NCI-H2081 treated with DMSO at 0.1 percent for 48 hours (cell line): Measurements from ENCODE around the gene CLBA1.

Source experiments
- DNase-seq: peaks from one replicate; lab custom pipeline; 2025; lab: John Stamatoyannopoulos, UW

Gene CLBA1

DNA sequence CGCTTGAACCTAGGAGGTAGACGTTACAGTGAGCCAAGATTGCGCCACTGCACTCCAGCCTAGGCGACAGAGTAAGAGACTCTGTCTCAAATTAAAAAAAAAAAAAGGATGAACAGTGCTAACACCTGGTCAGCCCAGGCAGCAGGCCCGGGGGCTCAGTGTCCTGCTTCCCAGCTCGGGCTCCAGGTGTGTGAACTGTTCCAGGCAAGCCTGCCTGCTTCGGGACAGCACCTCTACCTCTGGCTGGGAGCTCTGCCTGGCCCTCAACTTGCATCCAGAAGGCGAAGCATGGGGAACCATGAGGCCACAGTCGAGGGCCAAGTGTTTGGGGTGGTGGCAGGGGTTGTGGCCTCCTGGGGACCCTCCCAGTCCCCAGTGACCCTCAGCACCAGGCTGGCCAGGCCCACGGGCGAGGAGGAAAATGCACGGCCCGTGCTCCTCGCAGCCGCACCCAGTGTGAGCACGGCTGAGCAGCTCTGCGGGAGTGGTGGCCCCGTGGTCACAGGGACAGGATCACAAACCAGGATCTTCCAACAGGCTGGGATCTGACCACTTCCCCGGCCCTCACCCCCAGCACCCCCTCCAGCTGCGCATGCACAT is 19.8 kb downstream of the CLBA1 start:
- DNase-seq = no peak

DNA sequence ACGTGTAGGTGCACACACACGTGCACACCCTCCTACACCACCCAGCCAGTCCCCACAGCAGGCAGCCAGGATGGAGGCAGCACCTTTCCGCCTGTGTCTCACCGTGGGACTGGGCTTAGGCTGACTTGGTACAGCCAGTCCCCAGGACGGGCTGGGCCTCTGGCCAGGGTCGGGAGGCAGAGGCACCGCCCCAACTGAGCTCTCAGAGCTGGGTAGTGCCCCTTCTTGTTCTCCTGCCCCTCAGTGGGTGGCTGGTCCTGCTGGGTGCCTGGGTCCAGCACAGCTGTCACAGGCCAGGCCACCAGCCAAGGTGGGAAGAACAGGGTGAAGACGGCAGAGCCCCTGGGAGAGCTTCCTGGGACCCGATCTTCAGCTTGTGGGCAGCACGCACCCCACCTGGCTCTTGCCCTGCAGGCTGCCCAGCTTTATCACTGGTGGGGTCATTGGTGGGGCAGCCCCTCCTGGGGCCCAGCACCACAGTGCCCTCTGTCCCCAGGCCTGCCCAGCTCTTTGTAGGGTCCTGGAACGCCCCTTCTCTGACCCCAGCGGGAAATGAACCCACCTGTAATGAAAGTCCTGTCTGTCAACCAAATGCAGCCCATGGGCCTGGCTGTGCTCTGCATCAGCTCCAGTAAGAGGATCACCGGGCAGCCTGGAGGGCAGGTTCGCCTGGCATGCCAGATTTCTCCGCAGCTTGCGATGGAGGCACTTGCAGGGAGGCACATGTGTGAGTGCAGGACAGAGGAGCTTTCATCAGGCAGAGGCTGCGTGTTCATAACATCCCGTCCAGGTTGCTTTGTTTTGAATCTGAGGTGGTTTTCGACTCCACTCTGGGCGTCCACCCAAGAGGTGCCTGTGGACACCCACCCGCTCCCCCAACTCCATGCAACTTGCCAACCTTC is 20.6 kb downstream of the CLBA1 start:
- DNase-seq = no peak

DNA sequence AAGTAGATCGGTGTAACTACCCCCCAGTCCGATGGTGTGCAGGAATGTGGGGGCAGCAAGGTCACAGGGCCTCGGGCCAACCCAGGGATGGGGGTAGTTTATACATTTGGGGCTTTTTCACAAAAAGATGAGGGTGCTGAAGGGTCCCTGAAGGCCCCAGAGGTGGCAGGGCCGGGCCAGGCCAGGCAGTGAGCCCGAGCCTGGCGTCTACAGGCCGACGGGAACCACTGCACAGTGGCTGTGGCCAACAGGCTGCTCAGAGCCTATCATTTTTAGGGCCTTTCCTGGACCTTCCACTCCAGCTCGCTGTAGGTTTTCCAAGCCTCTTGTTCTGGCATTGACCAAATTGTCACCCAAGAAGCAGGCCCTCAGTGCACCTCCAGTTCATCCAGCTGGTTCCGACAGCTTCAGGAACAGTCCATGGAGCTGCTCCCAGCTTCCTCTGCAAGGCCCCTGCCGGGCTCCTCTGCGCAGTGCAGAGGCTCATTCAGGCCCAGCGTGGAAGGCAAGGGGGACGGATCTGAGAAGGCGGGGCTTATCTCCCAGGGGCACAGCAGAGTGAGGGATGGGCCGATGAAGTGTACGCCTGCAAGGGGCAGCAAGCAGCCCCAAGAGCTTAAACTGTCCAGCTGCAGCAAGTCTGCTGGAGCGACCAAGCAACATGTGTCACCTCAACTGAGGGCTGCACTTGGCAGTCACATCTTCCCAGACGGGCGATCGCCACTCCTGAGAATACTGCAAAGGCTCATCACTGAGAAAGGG is 21.4 kb downstream of the CLBA1 start:
- DNase-seq = no peak

DNA sequence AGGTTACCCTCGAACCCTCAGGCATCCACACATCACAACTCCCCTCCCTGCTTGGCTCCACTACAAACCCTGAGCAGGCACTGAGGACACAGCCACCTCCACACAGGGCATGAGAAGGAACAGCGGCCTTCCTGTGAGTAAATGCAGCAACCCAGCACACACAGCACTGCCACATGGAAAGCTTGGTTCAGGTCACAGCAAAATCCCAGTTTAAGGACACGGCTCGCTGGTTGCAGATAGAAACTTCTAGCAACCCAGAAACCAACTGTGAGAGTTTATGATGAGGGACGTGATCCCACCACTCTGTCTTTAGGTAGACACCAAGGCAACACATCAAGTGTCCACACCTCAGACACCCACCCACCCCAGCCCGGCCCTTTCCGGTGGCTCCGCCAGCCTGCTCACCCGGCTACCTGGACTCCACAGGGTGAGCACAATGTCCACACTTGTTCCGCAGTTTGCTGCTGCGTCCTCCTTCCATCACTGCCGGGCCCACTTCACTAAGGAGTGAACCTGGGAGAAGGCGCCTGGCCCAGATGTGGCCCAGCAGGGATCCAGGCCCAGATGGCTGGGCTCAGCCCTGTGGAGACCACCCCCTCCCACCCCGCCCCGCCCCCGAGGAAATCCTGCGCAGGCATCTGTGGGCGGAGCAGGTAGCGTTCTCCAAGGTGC is 22.1 kb downstream of the CLBA1 start:
- DNase-seq = no peak

DNA sequence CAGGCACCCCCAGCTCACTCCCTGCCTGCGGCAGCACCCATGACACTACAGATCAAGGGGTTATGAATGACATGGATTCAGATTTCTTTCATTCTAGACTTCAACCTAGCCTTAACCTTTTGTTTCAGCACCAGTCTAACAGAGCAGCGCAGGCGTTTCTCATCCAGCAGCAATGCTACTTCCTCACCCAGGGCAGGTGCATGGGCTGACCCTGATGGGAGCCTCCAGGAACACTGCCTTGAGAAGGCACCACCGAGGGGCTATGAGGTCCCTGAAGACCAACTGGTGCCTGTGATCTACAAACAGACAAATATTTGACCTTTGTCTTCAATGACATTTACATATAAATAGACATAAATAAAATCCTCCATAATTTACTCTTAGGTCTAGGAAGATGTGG is 24.5 kb downstream of the CLBA1 start:
- DNase-seq = no peak

DNA sequence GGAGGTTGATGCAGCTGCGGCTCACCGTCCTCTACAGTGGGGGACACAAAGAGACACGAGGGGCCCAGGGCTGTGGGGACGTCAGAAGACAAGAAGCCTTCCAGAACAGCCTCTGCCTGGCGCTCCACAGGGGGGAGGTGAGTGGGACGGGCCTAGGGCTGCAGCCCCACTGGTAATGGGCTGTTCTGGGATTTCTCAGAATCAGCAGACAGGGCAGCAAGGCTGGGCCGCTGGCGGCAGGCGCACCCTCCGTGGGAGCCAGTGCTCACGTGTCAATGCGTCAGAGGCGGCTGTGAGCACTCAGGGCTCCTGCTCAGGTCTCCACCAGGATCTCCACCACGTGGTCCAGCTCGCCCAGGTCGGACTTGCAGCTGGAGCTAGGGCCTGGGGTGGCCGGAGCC is 25.3 kb downstream of the CLBA1 start:
- DNase-seq = no peak

DNA sequence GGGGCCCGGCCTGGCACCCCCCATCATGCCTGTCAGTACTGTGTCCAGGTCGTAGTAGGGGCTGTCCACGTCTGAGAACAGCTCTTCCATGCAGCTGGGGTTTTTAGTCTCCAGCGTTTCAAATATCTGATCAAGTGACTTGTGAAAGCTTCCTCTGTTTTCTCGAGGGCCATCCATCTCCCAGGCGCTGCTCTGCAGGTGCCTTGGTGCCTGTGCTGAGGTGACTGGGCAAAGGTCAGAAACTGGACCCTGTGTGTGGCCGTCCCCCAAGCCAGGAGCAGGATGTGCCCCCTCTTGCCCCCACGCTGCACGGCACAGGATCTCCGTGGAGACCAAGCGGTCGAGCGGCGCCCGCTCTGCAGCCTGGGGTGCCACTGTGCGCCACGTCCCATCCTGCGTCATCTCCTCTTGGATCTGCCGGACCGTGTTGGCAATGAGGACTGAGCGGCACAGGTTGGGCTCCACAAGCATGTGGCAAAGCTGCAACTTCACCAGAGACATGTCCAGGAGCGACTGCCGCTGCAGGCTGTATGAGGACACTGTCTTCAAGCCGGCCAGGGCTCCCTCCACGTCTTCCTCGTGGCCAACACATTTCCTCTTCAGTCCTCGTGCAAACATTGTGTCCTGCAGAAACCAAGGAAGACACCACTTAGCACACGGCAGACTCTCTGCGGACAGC is 25.9 kb downstream of the CLBA1 start:
- DNase-seq = no peak

DNA sequence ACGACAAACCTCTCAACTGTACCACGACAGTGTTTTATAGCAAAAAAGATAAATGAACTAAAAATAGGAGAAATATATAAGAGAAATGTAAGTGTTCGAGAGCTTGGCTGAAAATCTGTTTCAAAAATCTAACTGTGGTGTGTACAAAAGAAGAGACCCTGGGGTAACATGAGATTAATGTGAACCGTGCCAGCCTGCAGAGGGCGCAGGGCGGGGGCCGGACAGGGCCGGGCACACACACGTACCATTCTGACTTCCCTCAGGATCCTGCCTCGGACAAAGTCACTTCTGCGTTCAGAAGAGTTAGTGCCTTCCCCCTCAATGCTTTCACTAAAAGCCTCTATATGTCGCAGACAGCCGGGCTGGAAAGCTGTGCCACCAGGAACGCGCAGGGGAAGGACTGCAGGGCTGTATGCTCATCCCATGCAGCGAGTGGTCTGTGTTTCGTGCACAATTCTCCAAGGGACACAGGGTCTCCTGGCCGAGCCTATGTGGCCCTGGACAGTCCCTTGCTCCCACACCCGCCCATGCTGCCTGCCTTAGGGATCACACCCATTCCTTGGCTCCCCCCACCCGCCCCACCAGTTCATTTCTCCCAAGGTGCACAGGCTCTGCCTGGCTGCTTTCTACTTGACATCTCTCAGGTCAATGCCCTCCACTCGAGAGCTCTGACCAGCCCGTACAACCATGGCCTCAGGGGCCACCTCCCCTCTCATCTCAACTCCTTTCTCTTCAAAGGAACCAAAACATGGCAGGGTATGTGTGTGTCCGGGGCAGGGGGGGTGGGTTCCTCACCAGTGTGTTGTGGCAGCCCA is 26.8 kb downstream of the CLBA1 start:
- DNase-seq = no peak

DNA sequence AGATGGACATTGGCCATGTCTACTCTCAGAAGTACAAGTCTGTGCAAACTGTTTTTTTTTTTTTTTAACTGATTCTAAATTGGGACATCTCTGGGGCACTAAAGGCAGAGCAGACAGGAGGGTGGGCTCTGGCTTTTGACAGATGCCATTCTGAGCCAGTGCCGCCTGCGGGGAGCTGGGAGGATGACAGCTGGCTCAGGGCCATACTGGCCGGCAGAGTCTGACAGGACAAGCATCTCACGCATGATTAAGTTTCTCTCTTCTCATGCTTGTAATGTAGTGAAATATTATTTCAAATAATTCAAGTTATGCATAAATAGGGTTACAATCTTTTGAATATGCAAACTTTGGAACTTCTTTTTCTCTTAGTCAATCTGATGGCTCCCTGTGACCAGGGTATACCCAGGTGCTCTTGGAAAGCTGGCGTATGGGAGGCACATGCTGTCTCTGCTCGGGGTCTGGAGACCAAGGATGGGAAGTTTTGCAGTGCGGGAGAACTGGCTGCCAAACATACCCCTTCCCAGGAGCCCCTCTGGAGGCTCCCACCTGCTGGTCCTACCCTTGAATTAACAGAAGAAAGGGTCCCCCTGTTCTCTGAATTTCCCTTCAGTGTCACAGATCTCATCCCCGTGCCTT is 27.7 kb downstream of the CLBA1 start:
- DNase-seq = no peak

DNA sequence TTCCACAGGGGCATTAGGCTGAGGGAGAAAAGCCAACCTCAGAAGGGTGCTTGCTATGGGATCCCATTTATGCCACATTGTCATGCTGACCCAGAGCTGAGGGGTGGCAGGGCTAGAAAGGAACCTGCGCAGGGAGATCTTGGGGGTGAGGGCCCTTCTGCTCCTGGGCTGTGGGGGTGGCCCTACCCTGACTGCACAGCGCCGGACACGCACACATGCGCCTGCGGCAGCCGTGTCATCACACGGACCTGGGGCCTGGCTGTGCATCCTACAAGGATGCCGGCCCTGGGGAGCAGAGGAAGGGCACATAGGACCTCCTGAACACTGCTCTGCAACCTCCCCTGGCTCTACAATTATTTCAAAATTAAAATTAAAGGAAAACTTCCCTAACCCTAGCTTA is 28.4 kb downstream of the CLBA1 start:
- no peak for DNase-seq

DNA sequence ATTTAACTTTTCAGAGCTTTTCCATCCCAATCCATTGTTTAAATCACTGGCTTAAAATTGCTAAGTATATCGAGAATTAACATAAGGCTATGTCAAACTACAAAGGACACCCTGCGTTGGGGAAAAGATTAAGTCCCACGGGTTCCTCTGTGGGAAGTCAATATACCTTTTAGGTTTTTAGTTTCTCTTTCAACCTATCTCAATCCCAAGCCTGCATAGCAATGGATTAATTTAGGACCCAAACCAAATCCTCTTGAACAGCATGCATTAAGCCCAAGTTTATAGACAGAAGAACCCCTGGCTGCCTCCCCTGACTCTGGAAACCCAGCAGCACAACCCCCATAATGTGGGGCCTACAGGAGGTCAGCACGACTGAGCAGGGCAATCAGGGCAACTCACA is 29.0 kb downstream of the CLBA1 start:
- no peak for DNase-seq

DNA sequence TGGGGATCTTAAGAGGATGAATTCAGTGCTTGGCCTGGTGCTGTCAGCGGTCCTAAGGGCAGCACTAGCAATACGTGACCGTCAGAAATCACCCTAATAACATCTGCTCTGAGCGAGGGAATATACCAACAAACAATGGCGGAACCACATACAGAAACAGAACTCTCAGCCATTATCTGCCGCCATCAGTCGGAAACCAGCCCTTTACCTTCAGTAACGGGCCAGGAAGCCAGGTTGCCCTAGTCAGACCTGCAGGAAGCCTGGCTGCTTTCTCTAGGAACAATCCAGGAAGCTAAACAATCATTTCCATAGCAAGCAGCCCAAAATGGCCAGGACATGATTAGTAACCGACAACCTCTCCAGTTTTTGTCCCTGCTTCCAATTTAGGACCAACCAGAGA is 29.7 kb downstream of the CLBA1 start:
- DNase-seq = no peak

DNA sequence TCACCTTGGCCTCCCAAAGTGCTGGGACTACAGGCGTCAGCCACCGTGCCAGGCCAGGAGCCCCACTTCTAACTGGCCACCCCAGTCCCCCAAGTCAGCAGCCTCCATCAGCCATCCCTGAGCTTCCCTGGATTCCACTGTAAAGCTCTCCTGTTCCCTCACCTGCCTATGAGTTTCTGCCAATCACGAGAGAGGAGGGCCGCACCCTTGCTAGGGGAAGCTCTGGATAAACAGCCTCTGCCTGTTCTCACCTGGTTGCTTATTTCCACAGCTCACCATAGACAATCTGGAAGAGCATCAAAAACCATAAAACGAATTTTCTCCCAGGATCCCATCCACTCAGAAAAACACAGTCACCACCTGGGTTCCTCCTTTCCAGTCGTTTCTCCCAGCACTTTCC is 30.3 kb downstream of the CLBA1 start:
- DNase-seq = no peak

DNA sequence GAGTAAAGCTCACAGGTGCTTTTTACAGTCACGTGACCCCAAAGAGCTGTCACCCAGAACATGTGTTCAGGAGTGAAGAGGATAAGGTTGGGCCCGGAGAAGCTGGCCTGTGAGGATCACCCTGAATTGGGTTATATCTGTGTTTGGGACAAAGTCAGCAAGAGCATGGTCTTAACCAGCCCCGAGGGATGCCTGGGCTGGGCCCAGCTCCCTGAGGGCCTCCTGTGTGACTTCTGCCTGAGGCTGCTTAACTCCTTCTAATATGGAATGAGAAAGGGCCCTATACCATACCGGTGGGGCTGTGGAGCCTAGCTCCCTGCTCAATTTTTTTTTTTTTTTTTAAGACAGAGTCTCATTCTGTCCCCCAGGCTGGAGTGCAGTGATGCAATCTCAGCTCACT is 32.8 kb downstream of the CLBA1 start:
- no peak for DNase-seq

DNA sequence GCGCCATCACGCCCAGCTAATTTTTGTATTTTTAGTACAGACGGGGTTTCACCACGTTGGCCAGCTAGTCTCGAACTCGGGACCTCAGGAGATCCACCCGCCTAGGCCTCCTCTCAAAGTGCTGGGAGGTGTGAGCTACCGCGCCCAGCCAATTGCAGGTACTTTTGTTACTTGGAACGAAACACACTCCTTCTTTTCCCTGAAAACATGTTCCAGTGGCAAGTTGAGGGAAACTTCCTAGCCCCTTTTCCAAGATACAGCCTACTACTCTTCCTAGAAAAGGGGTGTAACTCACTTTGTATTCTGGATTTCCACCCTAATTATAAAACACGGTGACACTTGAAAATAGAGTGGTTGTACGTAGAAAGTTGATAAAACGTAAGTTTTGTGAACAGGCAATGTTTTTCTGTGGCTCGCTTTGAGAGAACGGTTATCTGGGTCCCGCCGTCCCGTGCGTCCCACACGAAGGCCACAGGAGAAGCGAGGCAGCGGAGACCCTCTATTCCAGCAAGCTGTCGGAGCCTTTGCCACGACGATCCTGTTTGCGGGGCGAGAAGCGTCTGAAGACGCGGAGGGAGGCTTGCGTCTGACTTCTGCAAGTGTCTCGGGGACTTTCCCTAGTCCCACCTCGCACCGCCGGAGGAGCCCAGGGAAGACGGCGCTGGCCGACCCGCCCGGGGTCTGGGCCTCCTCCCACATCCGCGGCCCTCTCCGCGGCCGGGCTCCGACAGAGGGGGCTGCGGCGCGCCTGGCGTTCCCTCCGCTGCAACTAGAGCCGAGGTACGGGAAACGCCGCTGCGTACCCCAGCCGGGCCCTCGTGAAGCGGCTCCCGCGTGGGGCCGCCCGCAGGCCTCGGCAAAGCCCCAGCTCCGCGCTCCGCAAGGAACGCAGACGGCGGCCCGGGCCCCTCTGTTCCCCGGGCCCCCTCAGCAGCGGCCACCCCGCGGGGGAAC is 34.5 kb downstream of the CLBA1 start:
- DNase-seq = no peak

DNA sequence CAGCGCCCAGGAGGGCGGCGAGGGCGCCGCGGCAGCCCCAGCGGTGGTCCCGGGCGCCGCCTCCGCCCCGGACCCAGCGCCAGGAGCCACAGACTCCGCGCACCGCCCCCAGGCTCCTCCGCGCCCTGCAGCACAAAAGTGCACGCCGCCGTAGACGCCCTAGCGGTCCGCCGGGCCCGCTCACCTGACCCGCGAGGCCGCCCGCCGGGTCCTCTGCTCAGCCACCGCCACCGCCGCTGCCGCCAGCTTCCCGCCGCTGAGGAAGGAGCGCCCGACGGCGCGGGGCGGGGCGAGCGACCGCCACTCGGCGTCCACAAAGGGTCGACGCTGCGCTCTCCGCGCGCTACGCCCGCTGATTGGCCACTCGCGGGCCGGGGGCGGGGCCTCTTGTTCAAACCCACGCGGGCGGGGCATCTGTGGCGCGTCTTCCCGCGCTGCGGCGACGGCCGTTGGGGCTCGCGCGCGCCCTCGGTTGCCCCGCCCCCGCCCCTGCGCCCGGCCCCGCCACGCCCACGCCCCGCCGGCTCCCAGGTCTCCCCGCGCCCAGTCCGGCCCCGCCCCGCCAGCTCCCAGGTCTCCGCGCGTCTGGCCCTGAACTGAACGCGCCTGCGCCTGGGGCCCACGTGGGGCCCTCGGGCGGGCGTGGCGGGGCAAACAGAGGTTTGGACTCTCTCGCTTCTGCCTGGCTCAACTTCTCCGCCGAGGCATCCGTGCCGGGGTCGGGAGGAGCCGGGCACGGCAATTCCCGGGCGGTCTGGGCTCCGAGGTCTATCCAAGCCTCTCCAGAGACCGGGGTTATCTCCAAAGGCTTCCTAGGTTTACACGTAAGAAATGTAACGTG is 35.4 kb downstream of the CLBA1 start, which contains the start of gene CDCA4:
Gene CDCA4 (minus strand): TSS at position 269 of the 841 bp plus-strand sequence. CDS start 9,154 bp downstream, outside the sequence.
- peak; percentile 88 for DNase-seq

DNA sequence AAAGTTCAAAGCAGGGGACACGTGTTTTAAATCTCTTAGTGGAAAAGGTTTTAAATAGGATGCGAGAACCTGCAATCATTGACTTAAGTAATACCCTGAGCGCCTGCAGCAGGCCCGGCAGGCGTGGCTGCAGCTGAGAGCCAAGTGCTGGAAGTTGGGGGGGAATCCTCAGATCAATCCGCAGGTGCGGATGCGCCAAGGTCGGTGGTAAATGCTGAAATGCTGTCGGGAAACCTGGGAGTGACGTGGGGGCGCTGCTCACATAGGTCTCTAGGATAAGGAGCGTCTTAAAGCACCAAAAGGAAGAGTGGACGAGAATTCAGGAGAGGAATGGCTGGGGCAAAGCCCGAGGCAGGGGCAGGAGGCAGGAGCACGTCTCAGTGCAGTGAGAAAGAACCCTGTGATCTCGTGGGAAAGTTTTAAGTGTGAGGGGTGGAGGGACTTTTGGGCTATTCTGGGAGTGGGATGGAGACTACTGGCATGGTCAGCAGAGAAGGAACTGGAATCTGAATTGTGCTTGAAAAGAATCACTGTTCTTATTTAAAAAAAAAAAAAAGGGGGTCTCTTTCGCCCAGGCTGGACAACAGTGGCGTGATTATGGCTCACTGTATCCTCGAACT is 36.2 kb downstream of the CLBA1 start:
- no peak for DNase-seq

DNA sequence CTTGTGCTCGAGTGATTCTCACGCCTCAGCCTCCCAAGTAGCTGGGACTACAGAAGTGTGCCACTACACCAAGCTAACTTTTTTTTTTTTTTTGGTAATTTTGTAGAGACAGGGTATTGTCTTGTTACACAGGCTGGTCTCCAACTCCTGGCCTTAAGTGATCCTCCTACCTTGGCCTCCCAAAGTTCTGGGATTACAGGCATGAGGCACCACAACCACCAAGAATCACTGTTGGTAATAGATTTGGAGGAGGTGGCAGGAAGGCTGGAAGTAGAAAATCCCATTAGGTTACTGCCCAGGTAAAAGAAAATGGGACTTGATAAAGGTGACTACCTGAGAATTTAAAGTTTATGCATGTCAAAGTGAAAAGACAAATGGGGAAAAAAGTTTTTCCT is 36.7 kb downstream of the CLBA1 start:
- no peak for DNase-seq
